Measurements from ENCODE around the gene XKR3. TPM values are rescaled to one million over a fixed set of nuclear protein-coding genes. Genes with fewer than 3 reads are reported as not detected.
"Not testable (repeated sequence)": the region's sequence is repeated elsewhere in the genome, so short reads cannot be mapped to it uniquely, and the experiment has no call there.

XKR3 gene
- polyA plus RNA-seq, 3 donors from 2014 or later: not detected

GRCh38 chr22:16760416-16760815 is 64.8 kb downstream of the XKR3 start:
- not testable (repeated sequence) for H3K27me3 Mint-ChIP-seq (ENCODE audit: low read depth in 3 of 3); H3K4me3 Mint-ChIP-seq; H3K4me1 Mint-ChIP-seq; DNase-seq; H3K36me3 Mint-ChIP-seq; H3K27ac Mint-ChIP-seq; H3K9me3 Mint-ChIP-seq

- not testable (repeated sequence) for H3K27me3 Mint-ChIP-seq (ENCODE audit: low read depth in 3 of 3); H3K4me1 Mint-ChIP-seq; H3K4me3 Mint-ChIP-seq; DNase-seq; H3K9me3 Mint-ChIP-seq; H3K36me3 Mint-ChIP-seq; H3K27ac Mint-ChIP-seq
Measured at GRCh38 chr22:16749282-16749681, 75.9 kb downstream of the XKR3 start.

- not testable (repeated sequence) for H3K36me3 Mint-ChIP-seq; H3K4me1 Mint-ChIP-seq; H3K27ac Mint-ChIP-seq; H3K4me3 Mint-ChIP-seq; H3K27me3 Mint-ChIP-seq (ENCODE audit: low read depth in 3 of 3); DNase-seq; H3K9me3 Mint-ChIP-seq
Measured at GRCh38 chr22:16748160-16748929, 76.9 kb downstream of the XKR3 start.

- H3K4me1 Mint-ChIP-seq; H3K27ac Mint-ChIP-seq; DNase-seq; H3K36me3 Mint-ChIP-seq; H3K4me3 Mint-ChIP-seq; H3K9me3 Mint-ChIP-seq; H3K27me3 Mint-ChIP-seq (ENCODE audit: low read depth in 3 of 3): not testable (repeated sequence)
Measured at GRCh38 chr22:16747266-16748159, 77.7 kb downstream of the XKR3 start.

- not testable (repeated sequence) for H3K4me3 Mint-ChIP-seq; H3K27ac Mint-ChIP-seq; H3K27me3 Mint-ChIP-seq (ENCODE audit: low read depth in 3 of 3); H3K9me3 Mint-ChIP-seq; H3K4me1 Mint-ChIP-seq; DNase-seq; H3K36me3 Mint-ChIP-seq
Measured at GRCh38 chr22:16734271-16734670, 90.9 kb downstream of the XKR3 start.

Other genes with a start within 250 kb of the XKR3 start
- gene CCT8L2, start 232.6 kb downstream of the XKR3 start, polyA plus RNA-seq: not detected
- under 1 TPM in 1 of 3 donors, not detected in 2; 0.08 TPM for gene GAB4, start 182.8 kb upstream of the XKR3 start, polyA plus RNA-seq

All from immature natural killer cell (primary cell).